Thyroid gland (tissue), 4 donors: ENCODE measurements around the gene IGSF10.

Experiments
- CTCF ChIP-seq, 6 experiments: fragments of 200-600 bp in 3 of 6; fragments of 450-650 bp in 3 of 6; sonication (generic) in 3 of 6; IDR thresholded peaks; one replicate each; pipeline ENCODE4 v1.5.1; 2016 to 2019; ENCODE audit warnings: antibody characterized with exemption in 6 of 6, mild to moderate bottlenecking in 2 of 6, inconsistent platforms in 1 of 6, moderate library complexity in 1 of 6
- POLR2A ChIP-seq, 2 donors: fragments of 450-650 bp; IDR thresholded peaks; one replicate each; pipeline ENCODE4 v1.6.1; 2017; ENCODE audit warnings: antibody characterized with exemption in 2 of 2, mild to moderate bottlenecking in 2 of 2, moderate library complexity in 1 of 2

GRCh38 chr3:151462278-151462780, 1.5 kb upstream of the IGSF10 start:
- TF ChIP-seq POLR2A (IDR thresholded peaks at IDR 0.05) (no peak), CTCF (IDR thresholded peaks at IDR 0.05) (no peak)
